ENCODE measurements around the gene TTR. TPM values are rescaled to one million over a fixed set of nuclear protein-coding genes. Genes with fewer than 3 reads are reported as not detected.

The TTR gene
- total and polyA plus RNA-seq, 2 experiments from 2014 or later, result not detected

DNA sequence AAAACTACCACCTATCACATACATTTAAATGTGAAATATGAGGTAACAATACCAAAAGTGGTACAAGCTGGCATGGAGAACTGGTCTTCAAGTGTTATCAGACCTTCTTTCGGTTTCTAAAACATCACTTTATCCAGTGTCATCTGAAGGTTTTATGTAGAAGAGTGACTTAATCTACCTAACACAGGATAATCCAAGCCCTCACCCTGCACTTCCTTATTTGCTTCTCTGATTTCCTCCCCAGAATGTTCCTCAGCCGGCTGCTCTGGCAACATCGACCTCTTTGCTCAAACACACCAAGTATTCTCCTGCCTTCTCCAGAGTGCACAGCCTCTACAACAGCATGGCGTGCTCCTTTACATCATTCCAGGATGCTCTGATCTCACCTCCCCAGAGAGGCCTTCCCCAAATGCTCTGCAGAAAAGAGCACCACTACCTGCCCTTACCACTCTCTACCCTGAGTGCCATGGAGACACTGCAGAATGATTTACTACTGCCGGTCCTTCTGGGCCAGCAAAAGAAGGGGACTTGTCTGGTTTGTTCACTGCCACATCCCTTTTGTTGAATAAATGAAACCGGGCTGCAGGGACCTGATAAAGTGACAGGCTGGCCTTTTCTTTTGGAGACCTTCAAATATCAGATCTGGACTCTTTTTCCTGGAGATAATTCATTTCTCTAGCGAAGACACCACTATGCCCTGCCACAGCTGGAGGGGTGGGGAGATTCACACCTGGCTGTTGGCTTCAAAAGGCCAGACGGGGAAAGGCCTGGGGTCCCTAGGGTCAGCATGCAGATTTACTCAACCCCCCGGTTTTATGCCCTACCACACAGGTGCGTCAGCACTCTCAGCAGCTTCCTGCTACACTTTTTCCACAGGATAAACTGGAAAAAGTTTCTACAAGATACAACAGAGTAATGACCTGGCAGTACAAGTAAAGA is 42.0 kb downstream of the TTR start (continued):
- TF ChIP-seq, protein P1, sequence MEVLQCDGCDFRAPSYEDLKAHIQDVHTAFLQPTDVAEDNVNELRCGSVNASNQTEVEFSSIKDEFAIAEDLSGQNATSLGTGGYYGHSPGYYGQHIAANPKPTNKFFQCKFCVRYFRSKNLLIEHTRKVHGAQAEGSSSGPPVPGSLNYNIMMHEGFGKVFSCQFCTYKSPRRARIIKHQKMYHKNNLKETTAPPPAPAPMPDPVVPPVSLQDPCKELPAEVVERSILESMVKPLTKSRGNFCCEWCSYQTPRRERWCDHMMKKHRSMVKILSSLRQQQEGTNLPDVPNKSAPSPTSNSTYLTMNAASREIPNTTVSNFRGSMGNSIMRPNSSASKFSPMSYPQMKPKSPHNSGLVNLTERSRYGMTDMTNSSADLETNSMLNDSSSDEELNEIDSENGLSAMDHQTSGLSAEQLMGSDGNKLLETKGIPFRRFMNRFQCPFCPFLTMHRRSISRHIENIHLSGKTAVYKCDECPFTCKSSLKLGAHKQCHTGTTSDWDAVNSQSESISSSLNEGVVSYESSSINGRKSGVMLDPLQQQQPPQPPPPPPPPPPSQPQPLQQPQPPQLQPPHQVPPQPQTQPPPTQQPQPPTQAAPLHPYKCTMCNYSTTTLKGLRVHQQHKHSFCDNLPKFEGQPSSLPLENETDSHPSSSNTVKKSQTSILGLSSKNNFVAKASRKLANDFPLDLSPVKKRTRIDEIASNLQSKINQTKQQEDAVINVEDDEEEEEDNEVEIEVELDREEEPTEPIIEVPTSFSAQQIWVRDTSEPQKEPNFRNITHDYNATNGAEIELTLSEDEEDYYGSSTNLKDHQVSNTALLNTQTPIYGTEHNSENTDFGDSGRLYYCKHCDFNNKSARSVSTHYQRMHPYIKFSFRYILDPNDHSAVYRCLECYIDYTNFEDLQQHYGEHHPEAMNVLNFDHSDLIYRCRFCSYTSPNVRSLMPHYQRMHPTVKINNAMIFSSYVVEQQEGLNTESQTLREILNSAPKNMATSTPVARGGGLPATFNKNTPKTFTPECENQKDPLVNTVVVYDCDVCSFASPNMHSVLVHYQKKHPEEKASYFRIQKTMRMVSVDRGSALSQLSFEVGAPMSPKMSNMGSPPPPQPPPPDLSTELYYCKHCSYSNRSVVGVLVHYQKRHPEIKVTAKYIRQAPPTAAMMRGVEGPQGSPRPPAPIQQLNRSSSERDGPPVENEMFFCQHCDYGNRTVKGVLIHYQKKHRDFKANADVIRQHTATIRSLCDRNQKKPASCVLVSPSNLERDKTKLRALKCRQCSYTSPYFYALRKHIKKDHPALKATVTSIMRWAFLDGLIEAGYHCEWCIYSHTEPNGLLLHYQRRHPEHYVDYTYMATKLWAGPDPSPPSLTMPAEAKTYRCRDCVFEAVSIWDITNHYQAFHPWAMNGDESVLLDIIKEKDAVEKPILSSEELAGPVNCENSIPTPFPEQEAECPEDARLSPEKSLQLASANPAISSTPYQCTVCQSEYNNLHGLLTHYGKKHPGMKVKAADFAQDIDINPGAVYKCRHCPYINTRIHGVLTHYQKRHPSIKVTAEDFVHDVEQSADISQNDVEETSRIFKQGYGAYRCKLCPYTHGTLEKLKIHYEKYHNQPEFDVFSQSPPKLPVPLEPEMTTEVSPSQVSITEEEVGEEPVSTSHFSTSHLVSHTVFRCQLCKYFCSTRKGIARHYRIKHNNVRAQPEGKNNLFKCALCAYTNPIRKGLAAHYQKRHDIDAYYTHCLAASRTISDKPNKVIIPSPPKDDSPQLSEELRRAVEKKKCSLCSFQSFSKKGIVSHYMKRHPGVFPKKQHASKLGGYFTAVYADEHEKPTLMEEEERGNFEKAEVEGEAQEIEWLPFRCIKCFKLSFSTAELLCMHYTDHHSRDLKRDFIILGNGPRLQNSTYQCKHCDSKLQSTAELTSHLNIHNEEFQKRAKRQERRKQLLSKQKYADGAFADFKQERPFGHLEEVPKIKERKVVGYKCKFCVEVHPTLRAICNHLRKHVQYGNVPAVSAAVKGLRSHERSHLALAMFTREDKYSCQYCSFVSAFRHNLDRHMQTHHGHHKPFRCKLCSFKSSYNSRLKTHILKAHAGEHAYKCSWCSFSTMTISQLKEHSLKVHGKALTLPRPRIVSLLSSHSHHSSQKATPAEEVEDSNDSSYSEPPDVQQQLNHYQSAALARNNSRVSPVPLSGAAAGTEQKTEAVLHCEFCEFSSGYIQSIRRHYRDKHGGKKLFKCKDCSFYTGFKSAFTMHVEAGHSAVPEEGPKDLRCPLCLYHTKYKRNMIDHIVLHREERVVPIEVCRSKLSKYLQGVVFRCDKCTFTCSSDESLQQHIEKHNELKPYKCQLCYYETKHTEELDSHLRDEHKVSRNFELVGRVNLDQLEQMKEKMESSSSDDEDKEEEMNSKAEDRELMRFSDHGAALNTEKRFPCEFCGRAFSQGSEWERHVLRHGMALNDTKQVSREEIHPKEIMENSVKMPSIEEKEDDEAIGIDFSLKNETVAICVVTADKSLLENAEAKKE (CRISPR knock-in tag; IDR thresholded peaks at IDR 0.05), result no peak

DNA sequence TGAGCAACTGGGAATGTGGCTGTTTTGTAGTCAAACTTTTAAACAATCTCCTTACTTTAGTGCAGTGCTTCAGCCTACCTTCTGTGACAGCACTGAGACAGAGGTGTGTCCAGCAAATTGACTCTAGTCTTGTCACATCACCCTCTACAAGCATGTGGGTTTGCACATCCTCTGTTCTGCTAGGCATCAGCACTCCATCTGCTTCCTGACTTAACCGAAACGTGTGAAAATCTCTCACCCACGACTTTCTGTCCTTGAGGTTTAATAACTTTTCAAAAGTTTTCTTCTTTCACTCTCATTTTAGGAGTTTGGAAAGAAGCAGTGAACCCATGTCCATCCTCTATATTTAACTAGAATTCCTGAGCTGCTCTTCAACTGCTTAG is 42.6 kb downstream of the TTR start:
- peaks cover 10% of the 10 kb centered on the region; the same call in 1 of the 2 replicates for H3K36me3 ChIP-seq (ENCODE audit: insufficient read depth)
- peaks cover 3% of the 10 kb centered on the region for H3K27me3 Mint-ChIP-seq (ENCODE audit: insufficient read depth, low read depth, poor library complexity)
- H4K20me1 ChIP-seq (replicated peaks; ENCODE audit: insufficient read depth), result no peaks in the 10 kb centered on the region
- ATAC-seq (no peak), DNase-seq (ENCODE audit: low spot score) (no peak)
- H3K27ac ChIP-seq (ENCODE audit: low read depth), result no peak overlapping the region
- no peak overlapping the region for H3K4me3 ChIP-seq
- no peaks in the 10 kb centered on the region for H3K4me1 ChIP-seq (ENCODE audit: insufficient read depth)
- H3K9me3 Mint-ChIP-seq, result no peaks in the 10 kb centered on the region
- peaks cover 5% of the 10 kb centered on the region; the same call in 1 of the 3 replicates for H3K4me1 Mint-ChIP-seq
- no peaks in the 10 kb centered on the region for H3F3A ChIP-seq (replicated peaks; ENCODE audit: low read depth)
- H3K36me3 Mint-ChIP-seq (ENCODE audit: low read depth), result peaks cover 47% of the 10 kb centered on the region
- no peak overlapping the region for H2AFZ ChIP-seq
- H3K27me3 ChIP-seq (ENCODE audit: insufficient read depth), result no peaks in the 10 kb centered on the region
- no peak overlapping the region for H3K4me3 Mint-ChIP-seq
- no peak overlapping the region for H3K4me2 ChIP-seq
- no peak overlapping the region for H3K27ac Mint-ChIP-seq
- H3K9me2 ChIP-seq (ENCODE audit: insufficient read depth), result no peaks in the 10 kb centered on the region
- H3K79me2 ChIP-seq (replicated peaks; ENCODE audit: insufficient read depth), result no peaks in the 10 kb centered on the region
- TF ChIP-seq NANOG (IDR thresholded peaks at IDR 0.05; ENCODE audit: borderline replicate concordance), result no peak
- TF ChIP-seq, protein P2, sequence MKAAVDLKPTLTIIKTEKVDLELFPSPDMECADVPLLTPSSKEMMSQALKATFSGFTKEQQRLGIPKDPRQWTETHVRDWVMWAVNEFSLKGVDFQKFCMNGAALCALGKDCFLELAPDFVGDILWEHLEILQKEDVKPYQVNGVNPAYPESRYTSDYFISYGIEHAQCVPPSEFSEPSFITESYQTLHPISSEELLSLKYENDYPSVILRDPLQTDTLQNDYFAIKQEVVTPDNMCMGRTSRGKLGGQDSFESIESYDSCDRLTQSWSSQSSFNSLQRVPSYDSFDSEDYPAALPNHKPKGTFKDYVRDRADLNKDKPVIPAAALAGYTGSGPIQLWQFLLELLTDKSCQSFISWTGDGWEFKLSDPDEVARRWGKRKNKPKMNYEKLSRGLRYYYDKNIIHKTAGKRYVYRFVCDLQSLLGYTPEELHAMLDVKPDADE (IDR thresholded peaks at IDR 0.05), result no peak
- TF ChIP-seq STAT1 (IDR thresholded peaks at IDR 0.05; ENCODE audit: unreplicated experiment), result no peak
- TF ChIP-seq EZH2 (IDR thresholded peaks at IDR 0.05; ENCODE audit: low read depth, unreplicated experiment), result no peak
- no peak for TF ChIP-seq CREB1 (CRISPR knock-in tag; IDR thresholded peaks at IDR 0.05; ENCODE audit: low read depth)
- TF ChIP-seq, protein P3, sequence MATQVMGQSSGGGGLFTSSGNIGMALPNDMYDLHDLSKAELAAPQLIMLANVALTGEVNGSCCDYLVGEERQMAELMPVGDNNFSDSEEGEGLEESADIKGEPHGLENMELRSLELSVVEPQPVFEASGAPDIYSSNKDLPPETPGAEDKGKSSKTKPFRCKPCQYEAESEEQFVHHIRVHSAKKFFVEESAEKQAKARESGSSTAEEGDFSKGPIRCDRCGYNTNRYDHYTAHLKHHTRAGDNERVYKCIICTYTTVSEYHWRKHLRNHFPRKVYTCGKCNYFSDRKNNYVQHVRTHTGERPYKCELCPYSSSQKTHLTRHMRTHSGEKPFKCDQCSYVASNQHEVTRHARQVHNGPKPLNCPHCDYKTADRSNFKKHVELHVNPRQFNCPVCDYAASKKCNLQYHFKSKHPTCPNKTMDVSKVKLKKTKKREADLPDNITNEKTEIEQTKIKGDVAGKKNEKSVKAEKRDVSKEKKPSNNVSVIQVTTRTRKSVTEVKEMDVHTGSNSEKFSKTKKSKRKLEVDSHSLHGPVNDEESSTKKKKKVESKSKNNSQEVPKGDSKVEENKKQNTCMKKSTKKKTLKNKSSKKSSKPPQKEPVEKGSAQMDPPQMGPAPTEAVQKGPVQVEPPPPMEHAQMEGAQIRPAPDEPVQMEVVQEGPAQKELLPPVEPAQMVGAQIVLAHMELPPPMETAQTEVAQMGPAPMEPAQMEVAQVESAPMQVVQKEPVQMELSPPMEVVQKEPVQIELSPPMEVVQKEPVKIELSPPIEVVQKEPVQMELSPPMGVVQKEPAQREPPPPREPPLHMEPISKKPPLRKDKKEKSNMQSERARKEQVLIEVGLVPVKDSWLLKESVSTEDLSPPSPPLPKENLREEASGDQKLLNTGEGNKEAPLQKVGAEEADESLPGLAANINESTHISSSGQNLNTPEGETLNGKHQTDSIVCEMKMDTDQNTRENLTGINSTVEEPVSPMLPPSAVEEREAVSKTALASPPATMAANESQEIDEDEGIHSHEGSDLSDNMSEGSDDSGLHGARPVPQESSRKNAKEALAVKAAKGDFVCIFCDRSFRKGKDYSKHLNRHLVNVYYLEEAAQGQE (IDR thresholded peaks at IDR 0.05; ENCODE audit: unreplicated experiment), result no peak
- TF ChIP-seq POLR2AphosphoS5 (IDR thresholded peaks at IDR 0.05; ENCODE audit: low read depth), result no peak
- TF ChIP-seq ZNF114 (CRISPR knock-in tag; IDR thresholded peaks at IDR 0.05), result no peak
- no peak for TF ChIP-seq JUNB (IDR thresholded peaks at IDR 0.05; ENCODE audit: unreplicated experiment)
- TF ChIP-seq EZH2phosphoT487 (IDR thresholded peaks at IDR 0.05; ENCODE audit: unreplicated experiment), result no peak
